Measurements from ENCODE around the gene GLT1D1. TPM values are rescaled to one million over a fixed set of nuclear protein-coding genes. Genes with fewer than 3 reads are reported as not detected.
A peak's percentile ranks its signal among the peaks of the same experiment; 100 is the strongest.

GLT1D1 gene
- total RNA-seq, 2 donors from 2014 or later, result 0.17 to 0.45 TPM

GRCh38 chr12:128808651-128809050 is 44.6 kb upstream of the GLT1D1 start:
- Histone ChIP-seq H3K9ac (ENCODE audit: low read depth in 2 of 2, low read length in 2 of 2) (no peak overlapping the region), H3K4me1 (no peaks in the 10 kb centered on the region), H3K36me3 (no peaks in the 10 kb centered on the region), H3K4me3 (no peak overlapping the region), H3K27me3 (no peaks in the 10 kb centered on the region), H3K27ac (no peak overlapping the region), H3K9me3 (no peaks in the 10 kb centered on the region)
- no peak for DNase-seq
- intact Hi-C loops (cut with DNase I), result no loop called here
- no peak for TF ChIP-seq CTCF (IDR thresholded peaks at IDR 0.05)

- Histone ChIP-seq H3K9ac (ENCODE audit: low read depth in 2 of 2, low read length in 2 of 2) (peak overlapping the region in 1 of 2 donors; percentile 18), H3K4me3 (no peak overlapping the region), H3K27ac (no peak overlapping the region), H3K4me1 (no peaks in the 10 kb centered on the region), H3K9me3 (no peaks in the 10 kb centered on the region), H3K36me3 (no peaks in the 10 kb centered on the region), H3K27me3 (no peaks in the 10 kb centered on the region)
- intact Hi-C loops (cut with DNase I), result no loop called here
- no peak for DNase-seq
- TF ChIP-seq CTCF (IDR thresholded peaks at IDR 0.05), result no peak
These were observed 42.8 kb upstream of the GLT1D1 start for GRCh38 chr12:128810182-128811127.

GRCh38 chr12:128811806-128812205 is 41.5 kb upstream of the GLT1D1 start:
- no peaks in the 10 kb centered on the region for H3K9me3 ChIP-seq
- H3K27ac ChIP-seq, result no peak overlapping the region
- H3K9ac ChIP-seq (ENCODE audit: low read depth in 2 of 2, low read length in 2 of 2), result no peak overlapping the region
- TF ChIP-seq CTCF (IDR thresholded peaks at IDR 0.05), result no peak
- no peaks in the 10 kb centered on the region for H3K36me3 ChIP-seq
- H3K27me3 ChIP-seq, result no peaks in the 10 kb centered on the region
- intact Hi-C loops (cut with DNase I), result no loop called here
- H3K4me1 ChIP-seq, result no peaks in the 10 kb centered on the region
- H3K4me3 ChIP-seq, result no peak overlapping the region
- no peak for DNase-seq

GRCh38 chr12:128813392-128813791 is 39.9 kb upstream of the GLT1D1 start:
- Histone ChIP-seq H3K9ac (ENCODE audit: low read depth in 2 of 2, low read length in 2 of 2) (no peak overlapping the region), H3K4me3 (no peak overlapping the region), H3K4me1 (peaks cover 3% of the 10 kb centered on the region), H3K9me3 (no peaks in the 10 kb centered on the region), H3K36me3 (no peaks in the 10 kb centered on the region), H3K27ac (no peak overlapping the region), H3K27me3 (no peaks in the 10 kb centered on the region)
- no peak for TF ChIP-seq CTCF (IDR thresholded peaks at IDR 0.05)
- no peak for DNase-seq
- intact Hi-C loops (cut with DNase I), result no loop called here

- intact Hi-C loops (cut with DNase I), result no loop called here
- Histone ChIP-seq H3K36me3 (no peaks in the 10 kb centered on the region), H3K27me3 (no peaks in the 10 kb centered on the region), H3K27ac (no peak overlapping the region), H3K9ac (ENCODE audit: low read depth in 2 of 2, low read length in 2 of 2) (no peak overlapping the region), H3K4me1 (peaks cover 6% of the 10 kb centered on the region), H3K9me3 (no peaks in the 10 kb centered on the region), H3K4me3 (no peak overlapping the region)
- no peak for DNase-seq
- no peak for TF ChIP-seq CTCF (IDR thresholded peaks at IDR 0.05)
These were observed 39.4 kb upstream of the GLT1D1 start for GRCh38 chr12:128813883-128814282.

Measured in colonic mucosa (tissue), 4 donors.